Colonic mucosa (tissue), 4 donors: ENCODE results near the gene NOXA1. TPM values are rescaled to one million over a fixed set of nuclear protein-coding genes. Genes with fewer than 3 reads are reported as not detected.

ENCODE experiments used
- DNase-seq: peaks from one replicate; pipeline ENCODE4 v3.0.0-alpha.2; 2020
- H3K27ac ChIP-seq: fragments of 200-600 bp; one replicate; pipeline ENCODE4 v1.8.0; 2021
- H3K27me3 ChIP-seq: fragments of 200-600 bp; one replicate; pipeline ENCODE4 v1.8.0; 2021
- H3K36me3 ChIP-seq: fragments of 200-600 bp; one replicate; pipeline ENCODE4 v1.8.0; 2021
- H3K4me1 ChIP-seq: fragments of 200-600 bp; one replicate; pipeline ENCODE4 v1.8.0; 2021; ENCODE audit warnings: mild to moderate bottlenecking
- H3K4me3 ChIP-seq: fragments of 200-600 bp; one replicate; pipeline ENCODE4 v1.8.0; 2021
- H3K9ac ChIP-seq, 2 donors: one replicate each; pipeline ENCODE4 v1.7.0; 2013; ENCODE audit warnings: control low read depth in 2 of 2, low read depth in 2 of 2, low read length in 2 of 2
- H3K9me3 ChIP-seq: fragments of 200-600 bp; one replicate; pipeline ENCODE4 v1.8.0; 2021
- intact Hi-C: fragments of 100-400 bp; cut with DNase I; formaldehyde crosslinking; loops from one replicate; pipeline ENCODE4 v1.14.1; 2022
- total RNA-seq, 2 donors: library from RNA; stranded (reverse); fragmentation: NEBNext Ultra II Directional in 1 of 2; extraction: Animal tissue kit (Norgen Biotek cat#: 25700) in 1 of 2; gene quantifications; one replicate each; pipeline ENCODE4 v1.2.1, GENCODE V29; 2021
- TF ChIP-seq, protein P1 (sequence below): fragments of 200-600 bp; IDR thresholded peaks from one replicate; pipeline ENCODE4 v1.8.0; 2022; ENCODE audit warnings: antibody characterized with exemption, mild to moderate bottlenecking
- donor health status: healthy.
- donor health status: DM: no; HTN: no; CAD: no.
- donor health status: DM: no; HTN: no; CAD: no.

NOXA1 gene
- total RNA-seq, 2 donors from 2014 or later, result 27.5 to 29.3 TPM

DNA sequence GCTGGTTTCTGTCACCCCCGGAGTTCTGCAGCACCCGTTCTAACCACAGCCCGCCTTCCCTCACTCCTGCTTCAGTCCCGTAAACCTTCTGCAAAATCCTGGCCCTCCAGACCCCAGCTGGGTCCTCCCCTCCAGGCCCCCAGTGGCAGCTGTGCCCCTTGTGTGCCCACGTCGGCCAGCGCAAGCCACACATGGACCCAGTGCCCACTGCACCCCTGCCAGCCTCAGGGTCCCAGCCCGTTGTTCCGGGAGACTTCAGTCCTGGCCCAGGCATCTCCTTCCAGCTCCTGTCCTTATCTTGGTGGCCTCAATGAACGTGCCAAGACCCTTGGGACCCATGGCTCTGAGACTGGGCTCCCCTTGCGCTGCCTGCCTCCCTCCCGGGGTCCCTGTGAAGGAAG, 43.4 kb upstream of the NOXA1 start:
- Histone ChIP-seq H3K27ac (no peak overlapping the region), H3K9ac (no peak overlapping the region), H3K4me1 (no peaks in the 10 kb centered on the region), H3K36me3 (no peaks in the 10 kb centered on the region), H3K9me3 (no peaks in the 10 kb centered on the region), H3K27me3 (no peaks in the 10 kb centered on the region), H3K4me3 (no peak overlapping the region)
- TF ChIP-seq, protein P1, sequence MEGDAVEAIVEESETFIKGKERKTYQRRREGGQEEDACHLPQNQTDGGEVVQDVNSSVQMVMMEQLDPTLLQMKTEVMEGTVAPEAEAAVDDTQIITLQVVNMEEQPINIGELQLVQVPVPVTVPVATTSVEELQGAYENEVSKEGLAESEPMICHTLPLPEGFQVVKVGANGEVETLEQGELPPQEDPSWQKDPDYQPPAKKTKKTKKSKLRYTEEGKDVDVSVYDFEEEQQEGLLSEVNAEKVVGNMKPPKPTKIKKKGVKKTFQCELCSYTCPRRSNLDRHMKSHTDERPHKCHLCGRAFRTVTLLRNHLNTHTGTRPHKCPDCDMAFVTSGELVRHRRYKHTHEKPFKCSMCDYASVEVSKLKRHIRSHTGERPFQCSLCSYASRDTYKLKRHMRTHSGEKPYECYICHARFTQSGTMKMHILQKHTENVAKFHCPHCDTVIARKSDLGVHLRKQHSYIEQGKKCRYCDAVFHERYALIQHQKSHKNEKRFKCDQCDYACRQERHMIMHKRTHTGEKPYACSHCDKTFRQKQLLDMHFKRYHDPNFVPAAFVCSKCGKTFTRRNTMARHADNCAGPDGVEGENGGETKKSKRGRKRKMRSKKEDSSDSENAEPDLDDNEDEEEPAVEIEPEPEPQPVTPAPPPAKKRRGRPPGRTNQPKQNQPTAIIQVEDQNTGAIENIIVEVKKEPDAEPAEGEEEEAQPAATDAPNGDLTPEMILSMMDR, result no peak
- intact Hi-C loops, result no loop called here
- no peak for DNase-seq

DNA sequence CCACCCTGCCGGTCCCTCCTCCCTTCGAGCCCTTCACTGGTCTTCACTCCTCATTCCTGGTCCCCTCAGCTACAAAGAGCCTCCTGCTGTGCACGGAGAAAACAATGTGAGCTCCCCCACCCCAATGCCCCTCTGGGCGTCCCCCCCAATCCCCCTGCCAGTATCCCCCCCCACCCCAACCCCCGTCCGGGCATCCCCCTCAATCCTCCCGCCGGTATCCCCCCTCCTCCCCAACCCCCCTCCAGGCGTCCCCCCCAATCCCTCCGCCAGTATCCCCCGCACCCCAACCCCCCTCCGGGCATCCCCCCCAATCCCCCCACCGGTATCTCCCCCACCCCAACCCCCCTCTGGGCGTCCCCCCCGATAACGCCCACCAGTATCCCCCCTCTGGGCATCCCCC, 43.0 kb upstream of the NOXA1 start:
- DNase-seq, result no peak
- Histone ChIP-seq H3K4me3 (no peak overlapping the region), H3K27me3 (no peaks in the 10 kb centered on the region), H3K27ac (no peak overlapping the region), H3K36me3 (no peaks in the 10 kb centered on the region), H3K4me1 (no peaks in the 10 kb centered on the region), H3K9ac (no peak overlapping the region), H3K9me3 (no peaks in the 10 kb centered on the region)
- TF ChIP-seq, protein P1, result no peak
- intact Hi-C loops, result no loop called here

DNA sequence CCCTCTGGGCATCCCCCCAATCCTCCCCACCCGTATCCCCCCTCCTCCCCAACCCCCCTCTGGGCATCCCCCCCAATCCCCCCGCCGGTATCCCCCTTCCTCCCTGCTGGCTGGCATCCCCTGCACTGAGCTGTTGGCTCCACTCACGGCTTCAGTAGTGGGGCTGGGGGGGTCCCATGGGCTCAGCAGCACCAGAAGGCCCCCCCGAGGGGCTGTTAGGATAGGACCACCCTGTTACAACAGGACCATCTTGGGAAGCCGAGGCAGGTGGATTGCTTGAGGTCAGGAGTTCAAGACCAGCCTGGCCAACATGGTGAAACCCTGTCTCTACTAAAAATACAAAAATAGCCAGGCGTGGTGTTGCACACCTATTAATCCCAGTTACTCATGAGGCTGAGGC, 42.6 kb upstream of the NOXA1 start:
- H3K4me1 ChIP-seq, result no peaks in the 10 kb centered on the region
- no peak for DNase-seq

DNA sequence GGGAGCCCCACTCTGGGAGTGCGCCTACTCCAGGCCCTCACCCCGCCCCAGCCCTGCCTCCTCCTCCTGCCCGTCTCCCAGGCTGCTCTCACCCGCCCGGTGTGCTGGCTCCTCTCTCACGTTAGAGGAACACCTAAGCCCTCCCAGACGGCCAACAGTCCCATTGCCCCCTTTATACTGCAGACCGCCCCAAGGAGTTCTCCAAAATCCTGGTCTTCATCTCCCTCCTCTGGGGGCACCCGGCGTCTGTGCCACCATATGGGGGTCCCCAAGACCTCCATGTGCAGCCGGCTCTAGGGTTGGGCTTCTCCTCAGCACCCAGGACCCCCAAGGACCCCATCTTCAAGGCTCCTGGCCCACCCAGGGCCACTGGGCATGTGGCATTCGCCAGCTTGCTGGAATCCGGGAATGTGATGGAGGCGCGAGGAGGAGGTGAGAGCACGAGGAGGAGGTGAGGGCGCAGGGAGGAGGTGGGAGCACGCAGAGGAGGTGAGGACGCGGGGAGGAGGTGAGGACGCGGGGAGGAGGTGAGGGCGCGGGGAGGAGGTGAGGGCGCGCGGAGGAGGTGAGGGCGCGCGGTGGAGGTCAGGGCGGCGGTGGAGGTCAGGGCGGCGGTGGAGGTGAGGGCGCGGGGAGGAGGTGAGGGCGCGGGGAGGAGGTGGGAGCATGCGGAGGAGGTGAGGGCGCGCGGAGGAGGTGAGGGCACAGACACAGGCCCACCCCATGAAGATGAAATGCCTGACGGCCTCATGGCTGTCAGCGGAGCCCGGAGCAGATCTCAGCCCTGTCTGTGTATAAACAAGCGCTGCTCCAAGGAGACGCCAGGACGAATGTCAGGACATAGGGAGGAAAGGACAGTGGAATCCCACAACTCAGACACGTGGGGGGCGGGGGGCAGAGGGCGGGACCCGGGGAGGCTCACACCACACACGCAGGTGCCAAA, 41.4 kb upstream of the NOXA1 start:
- H3K27ac ChIP-seq, result no peak overlapping the region
- TF ChIP-seq, protein P1, result no peak
- no peak overlapping the region for H3K4me3 ChIP-seq
- intact Hi-C loops, result no loop called here
- H3K9ac ChIP-seq, result no peak overlapping the region
- no peaks in the 10 kb centered on the region for H3K9me3 ChIP-seq
- no peaks in the 10 kb centered on the region for H3K27me3 ChIP-seq
- no peak for DNase-seq
- H3K4me1 ChIP-seq, result no peaks in the 10 kb centered on the region
- no peaks in the 10 kb centered on the region for H3K36me3 ChIP-seq

More for the DNA sequence above, 42.6 kb upstream of the NOXA1 start:
- Histone ChIP-seq H3K9ac (no peak overlapping the region), H3K4me3 (no peak overlapping the region), H3K9me3 (no peaks in the 10 kb centered on the region), H3K27ac (no peak overlapping the region), H3K27me3 (no peaks in the 10 kb centered on the region), H3K36me3 (no peaks in the 10 kb centered on the region)
- TF ChIP-seq, protein P1, result no peak
- intact Hi-C loops, result no loop called here

DNA sequence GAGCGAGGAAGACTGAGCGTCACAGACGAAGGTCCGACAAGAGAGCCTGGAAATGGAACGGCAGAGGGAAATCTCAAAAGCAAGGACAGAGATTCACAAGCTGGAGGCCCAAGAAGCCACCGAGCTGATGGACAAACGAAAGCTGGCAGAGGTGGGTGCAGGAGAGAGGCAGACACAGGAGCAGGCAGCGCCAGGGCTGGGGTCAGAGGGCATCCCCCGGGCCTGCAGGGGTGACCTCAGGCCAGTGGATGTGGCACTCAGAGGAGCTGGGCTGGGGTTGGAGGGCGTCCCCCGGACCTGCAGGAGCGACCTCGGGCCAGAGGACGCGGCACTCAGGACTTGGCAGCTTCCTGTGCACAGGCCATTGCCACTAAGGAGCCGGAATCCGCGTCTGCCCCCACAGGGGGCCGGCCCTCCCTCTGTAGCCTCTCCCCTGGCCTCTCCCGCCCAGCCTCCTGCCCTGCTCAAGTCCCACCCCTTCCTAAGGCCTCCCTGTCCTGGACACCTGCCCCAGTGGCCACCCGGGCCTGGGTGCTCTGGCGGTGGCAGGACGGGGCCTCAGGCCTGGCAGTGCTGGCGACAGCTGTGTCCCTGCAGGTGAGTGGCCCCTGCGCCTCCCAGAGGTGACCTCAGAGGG, 40.6 kb upstream of the NOXA1 start:
- H3K9ac ChIP-seq, result no peak overlapping the region
- TF ChIP-seq, protein P1, result no peak
- H3K4me1 ChIP-seq, result no peaks in the 10 kb centered on the region
- H3K27me3 ChIP-seq, result no peaks in the 10 kb centered on the region
- H3K9me3 ChIP-seq, result no peaks in the 10 kb centered on the region
- no peak overlapping the region for H3K27ac ChIP-seq
- H3K4me3 ChIP-seq, result no peak overlapping the region
- intact Hi-C loops, result no loop called here
- no peak for DNase-seq
- no peaks in the 10 kb centered on the region for H3K36me3 ChIP-seq
